ENCODE measurements around the gene ADARB2. TPM values are rescaled to one million over a fixed set of nuclear protein-coding genes. Genes with fewer than 3 reads are reported as not detected.

ADARB2 gene
- total RNA-seq, 6 donors from 2014 or later, result 0.69 to 5.2 (median 1.8) TPM

DNA sequence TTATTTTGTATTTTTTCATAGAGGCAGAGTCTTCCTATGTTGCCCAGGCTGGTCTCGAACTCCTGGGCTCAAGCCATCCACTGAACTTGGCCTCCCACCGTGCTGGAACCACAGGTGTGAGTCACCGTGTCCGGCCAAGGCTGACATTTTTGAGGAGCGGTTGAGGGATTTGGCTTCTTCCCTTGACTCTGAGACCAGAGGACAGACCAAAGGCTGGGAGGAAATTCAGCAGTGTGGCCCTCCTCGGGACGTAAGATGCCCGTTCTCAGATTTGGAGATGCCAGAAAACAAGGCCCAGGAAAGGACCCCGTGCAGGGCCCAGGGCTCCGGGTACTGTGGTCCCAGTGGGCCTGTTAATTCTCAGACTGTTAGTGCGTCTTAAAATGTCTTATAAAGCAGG is 535.0 kb downstream of the ADARB2 start:
- H3K4me1 ChIP-seq, result no peaks in the 10 kb centered on the region
- H3K9me3 ChIP-seq, result no peaks in the 10 kb centered on the region
- DNase-seq (no peak), ATAC-seq (ENCODE audit: low FRiP score in 2 of 2) (no peak)
- no peak overlapping the region for H3K27ac ChIP-seq
- WGBS, 2 donors, result 78 to 85% methylated on average over 10 to 11 of the region's 11 CpGs
- TF ChIP-seq POLR2A (IDR thresholded peaks at IDR 0.05) (no peak), POLR2AphosphoS5 (IDR thresholded peaks at IDR 0.05) (no peak), EP300 (IDR thresholded peaks at IDR 0.05) (no peak)
- TF ChIP-seq, protein P1, sequence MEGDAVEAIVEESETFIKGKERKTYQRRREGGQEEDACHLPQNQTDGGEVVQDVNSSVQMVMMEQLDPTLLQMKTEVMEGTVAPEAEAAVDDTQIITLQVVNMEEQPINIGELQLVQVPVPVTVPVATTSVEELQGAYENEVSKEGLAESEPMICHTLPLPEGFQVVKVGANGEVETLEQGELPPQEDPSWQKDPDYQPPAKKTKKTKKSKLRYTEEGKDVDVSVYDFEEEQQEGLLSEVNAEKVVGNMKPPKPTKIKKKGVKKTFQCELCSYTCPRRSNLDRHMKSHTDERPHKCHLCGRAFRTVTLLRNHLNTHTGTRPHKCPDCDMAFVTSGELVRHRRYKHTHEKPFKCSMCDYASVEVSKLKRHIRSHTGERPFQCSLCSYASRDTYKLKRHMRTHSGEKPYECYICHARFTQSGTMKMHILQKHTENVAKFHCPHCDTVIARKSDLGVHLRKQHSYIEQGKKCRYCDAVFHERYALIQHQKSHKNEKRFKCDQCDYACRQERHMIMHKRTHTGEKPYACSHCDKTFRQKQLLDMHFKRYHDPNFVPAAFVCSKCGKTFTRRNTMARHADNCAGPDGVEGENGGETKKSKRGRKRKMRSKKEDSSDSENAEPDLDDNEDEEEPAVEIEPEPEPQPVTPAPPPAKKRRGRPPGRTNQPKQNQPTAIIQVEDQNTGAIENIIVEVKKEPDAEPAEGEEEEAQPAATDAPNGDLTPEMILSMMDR (IDR thresholded peaks at IDR 0.05), result no peak
- H3K27me3 ChIP-seq, result peaks cover 0 to 4% (median 0%) of the 10 kb centered on the region in 4 donors
- H3K4me3 ChIP-seq, result no peak overlapping the region
- H3K36me3 ChIP-seq, result no peaks in the 10 kb centered on the region

DNA sequence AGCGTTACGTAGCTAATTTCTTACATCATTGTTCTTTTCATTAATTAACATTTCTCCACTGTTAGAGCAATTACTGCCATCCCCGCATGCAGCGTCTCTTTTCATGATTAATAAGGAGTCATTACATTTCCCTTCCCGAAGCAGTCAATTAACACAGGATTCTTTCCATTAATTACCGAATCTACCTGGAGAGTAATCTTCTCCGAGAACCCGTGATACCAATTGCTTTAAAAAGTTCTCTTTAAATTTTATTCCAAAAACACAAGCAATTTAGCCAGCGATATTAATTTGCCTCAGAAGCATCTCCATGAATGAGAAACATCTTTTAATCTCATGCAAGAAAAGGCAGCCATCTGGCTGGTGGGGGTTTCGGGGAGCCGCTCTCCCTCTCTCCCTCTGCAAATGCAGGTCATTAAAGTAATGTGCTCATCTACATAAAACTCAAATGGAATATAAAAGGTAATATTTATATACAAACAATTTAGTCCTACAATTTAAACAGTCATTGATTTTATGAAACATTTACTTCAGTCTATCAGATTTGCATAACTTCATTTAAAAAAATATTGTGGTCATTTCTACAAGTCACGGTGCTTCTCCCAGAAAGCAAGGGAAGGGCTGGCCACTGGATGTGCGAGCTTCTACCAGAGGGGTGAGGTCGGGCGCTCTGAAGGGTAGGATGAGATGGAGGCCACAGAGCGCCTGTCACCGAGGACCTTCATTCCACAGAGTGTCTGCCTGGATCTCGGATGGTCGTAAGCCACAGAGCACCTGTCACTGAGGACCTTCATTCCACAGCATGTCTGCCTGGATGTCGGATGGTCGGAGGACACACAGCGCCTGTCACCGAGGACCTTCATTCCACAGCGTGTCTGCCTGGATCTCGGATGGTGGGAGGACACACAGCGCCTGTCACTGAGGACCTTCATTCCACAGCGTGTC is 536.2 kb downstream of the ADARB2 start:
- H3K27me3 ChIP-seq, result peaks cover 0 to 4% (median 0%) of the 10 kb centered on the region in 4 donors
- no peak overlapping the region for H3K27ac ChIP-seq
- H3K4me3 ChIP-seq, result no peak overlapping the region
- TF ChIP-seq POLR2A (IDR thresholded peaks at IDR 0.05) (no peak), POLR2AphosphoS5 (IDR thresholded peaks at IDR 0.05) (no peak), EP300 (IDR thresholded peaks at IDR 0.05) (no peak)
- TF ChIP-seq, protein P1 (IDR thresholded peaks at IDR 0.05), result no peak
- no peak for ATAC-seq (ENCODE audit: low FRiP score in 2 of 2)
- WGBS, 2 donors, result 86 to 88% methylated on average over 26 to 27 of the region's 27 CpGs
- H3K4me1 ChIP-seq, result no peaks in the 10 kb centered on the region
- H3K9me3 ChIP-seq, result no peaks in the 10 kb centered on the region
- no peaks in the 10 kb centered on the region for H3K36me3 ChIP-seq
- DNase-seq, result no peak

DNA sequence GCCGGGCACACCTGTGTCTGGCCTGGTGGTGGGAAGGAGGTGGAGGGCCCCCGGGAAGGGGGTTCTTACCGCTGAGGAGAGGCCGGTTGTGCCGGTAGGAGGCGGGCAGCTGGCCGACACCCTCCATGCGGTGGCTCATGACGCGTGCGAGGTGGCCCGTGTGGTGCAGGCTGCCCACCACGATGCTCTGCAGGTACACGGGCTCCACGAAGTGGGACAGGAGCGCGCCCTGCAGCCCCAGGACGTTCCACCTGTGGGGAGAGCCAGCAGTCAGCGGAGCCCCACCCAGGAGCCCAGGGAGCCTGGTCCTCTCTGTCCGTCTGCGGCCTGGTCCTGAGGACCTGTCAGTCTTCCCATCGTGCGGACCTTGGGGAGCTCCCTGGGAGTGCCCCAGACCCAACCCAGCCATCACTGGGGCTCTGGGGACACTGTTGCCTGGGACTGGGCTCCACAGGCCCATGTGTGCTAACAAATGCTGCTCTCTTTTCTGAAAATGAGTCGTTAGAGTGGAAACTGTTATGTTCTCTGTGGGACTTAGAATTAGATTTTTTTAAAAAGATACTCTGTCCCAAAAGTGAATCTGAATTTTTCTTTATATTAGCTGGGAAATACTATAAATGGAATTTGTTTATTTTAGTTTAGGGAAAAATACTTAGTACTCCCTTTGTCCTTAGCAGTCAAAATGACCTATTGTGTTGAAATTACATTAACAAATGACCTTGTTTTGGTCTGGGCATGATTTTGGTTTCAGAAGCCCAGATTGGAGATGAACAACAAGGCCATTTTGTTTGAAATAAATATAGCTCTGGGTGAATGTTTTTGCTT is 537.2 kb downstream of the ADARB2 start:
- DNase-seq, result peak in 1 of 2 donors; percentile 74
- Histone ChIP-seq H3K4me3 (no peak overlapping the region), H3K27me3 (peaks cover 0 to 4% (median 0%) of the 10 kb centered on the region in 4 donors), H3K36me3 (no peaks in the 10 kb centered on the region), H3K27ac (no peak overlapping the region), H3K9me3 (no peaks in the 10 kb centered on the region), H3K4me1 (no peaks in the 10 kb centered on the region)
- WGBS, 2 donors, result 81 to 90% methylated on average over 23 to 24 of the region's 24 CpGs
- no peak for TF ChIP-seq EP300 (IDR thresholded peaks at IDR 0.05)
- no peak for TF ChIP-seq POLR2A (IDR thresholded peaks at IDR 0.05)
- TF ChIP-seq, protein P1 (IDR thresholded peaks at IDR 0.05), result no peak
- TF ChIP-seq POLR2AphosphoS5 (IDR thresholded peaks at IDR 0.05), result no peak
- no peak for ATAC-seq (ENCODE audit: low FRiP score in 2 of 2)

DNA sequence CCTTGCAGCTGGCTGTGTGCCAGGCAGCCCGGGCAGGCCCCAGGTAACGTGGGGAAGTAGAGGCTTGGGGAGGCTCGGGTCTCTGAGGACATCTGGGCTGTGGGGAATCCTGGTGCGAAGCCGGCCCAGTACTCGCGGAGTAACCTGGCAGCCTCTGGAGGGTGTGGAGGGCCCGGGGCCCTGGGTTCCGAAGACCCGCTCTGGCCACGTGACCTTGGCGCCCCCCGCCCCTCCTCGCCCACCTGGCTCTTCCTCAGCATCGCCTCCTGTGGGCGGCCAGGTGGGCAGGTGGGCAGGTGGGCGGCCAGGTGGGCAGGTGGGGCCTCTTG is 538.0 kb downstream of the ADARB2 start:
- 54 to 68% methylated on average over 5 to 17 of the region's 17 CpGs for WGBS, 2 donors
- Histone ChIP-seq H3K4me1 (no peaks in the 10 kb centered on the region), H3K36me3 (no peaks in the 10 kb centered on the region), H3K27me3 (peaks cover 0 to 4% (median 0%) of the 10 kb centered on the region in 4 donors), H3K4me3 (no peak overlapping the region), H3K27ac (no peak overlapping the region), H3K9me3 (no peaks in the 10 kb centered on the region)
- DNase-seq, result peak in 1 of 2 donors; percentile 69
- no peak for TF ChIP-seq EP300 (IDR thresholded peaks at IDR 0.05)
- TF ChIP-seq POLR2AphosphoS5 (IDR thresholded peaks at IDR 0.05), result no peak
- TF ChIP-seq, protein P1 (IDR thresholded peaks at IDR 0.05), result no peak
- no peak for TF ChIP-seq POLR2A (IDR thresholded peaks at IDR 0.05)
- no peak for ATAC-seq (ENCODE audit: low FRiP score in 2 of 2)
